ENCODE results near the gene OGT. TPM values are rescaled to one million over a fixed set of nuclear protein-coding genes. Genes with fewer than 3 reads are reported as not detected.
"Not testable (repeated sequence)": the region's sequence is repeated elsewhere in the genome, so short reads cannot be mapped to it uniquely, and the experiment has no call there.

OGT gene
- total and polyA plus RNA-seq, 2 experiments from 2014 or later, result 36.8 to 120 TPM

DNA sequence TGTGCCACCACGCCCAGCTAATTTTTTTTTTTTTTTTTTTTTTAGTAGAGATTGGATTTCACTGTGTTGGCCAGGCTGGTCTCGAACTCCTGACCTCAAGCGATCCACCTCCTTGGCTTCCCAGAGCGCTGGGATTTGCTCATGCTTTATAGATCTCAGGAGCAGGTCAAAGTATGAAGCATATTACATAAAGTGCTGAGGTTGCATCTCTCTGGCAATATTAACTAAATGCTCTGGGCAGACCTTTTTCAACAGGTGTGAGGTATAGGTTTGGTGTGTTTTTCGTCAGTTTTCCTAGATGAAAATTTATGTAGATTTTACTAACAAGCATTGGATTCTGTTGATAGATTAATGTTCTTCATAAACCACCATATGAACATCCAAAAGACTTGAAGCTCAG lies 26.0 kb downstream of the OGT start:
- WGBS (ENCODE audit: low lambda C conversion rate, missing lambda C conversion rate), result 59% methylated on average over 5 of the region's 5 CpGs
- DNase-seq (ENCODE audit: low spot score), result no peak
- no peaks in the 10 kb centered on the region for H3K4me1 ChIP-seq (ENCODE audit: insufficient read depth)
- no peaks in the 10 kb centered on the region for H3K27me3 ChIP-seq
- H3K27ac ChIP-seq, result no peak overlapping the region
- no peak overlapping the region for H3K4me3 ChIP-seq
- H3K9me3 ChIP-seq (ENCODE audit: low read depth), result no peaks in the 10 kb centered on the region
- no peak overlapping the region for H2AFZ ChIP-seq
- H3K79me2 ChIP-seq, result peaks cover 4% of the 10 kb centered on the region
- TF ChIP-seq EZH2 (IDR thresholded peaks at IDR 0.05; ENCODE audit: borderline replicate concordance) (no peak), EZH2phosphoT487 (IDR thresholded peaks at IDR 0.05; ENCODE audit: low read depth, severe bottlenecking, unreplicated experiment) (no peak)
- TF ChIP-seq, protein P1, sequence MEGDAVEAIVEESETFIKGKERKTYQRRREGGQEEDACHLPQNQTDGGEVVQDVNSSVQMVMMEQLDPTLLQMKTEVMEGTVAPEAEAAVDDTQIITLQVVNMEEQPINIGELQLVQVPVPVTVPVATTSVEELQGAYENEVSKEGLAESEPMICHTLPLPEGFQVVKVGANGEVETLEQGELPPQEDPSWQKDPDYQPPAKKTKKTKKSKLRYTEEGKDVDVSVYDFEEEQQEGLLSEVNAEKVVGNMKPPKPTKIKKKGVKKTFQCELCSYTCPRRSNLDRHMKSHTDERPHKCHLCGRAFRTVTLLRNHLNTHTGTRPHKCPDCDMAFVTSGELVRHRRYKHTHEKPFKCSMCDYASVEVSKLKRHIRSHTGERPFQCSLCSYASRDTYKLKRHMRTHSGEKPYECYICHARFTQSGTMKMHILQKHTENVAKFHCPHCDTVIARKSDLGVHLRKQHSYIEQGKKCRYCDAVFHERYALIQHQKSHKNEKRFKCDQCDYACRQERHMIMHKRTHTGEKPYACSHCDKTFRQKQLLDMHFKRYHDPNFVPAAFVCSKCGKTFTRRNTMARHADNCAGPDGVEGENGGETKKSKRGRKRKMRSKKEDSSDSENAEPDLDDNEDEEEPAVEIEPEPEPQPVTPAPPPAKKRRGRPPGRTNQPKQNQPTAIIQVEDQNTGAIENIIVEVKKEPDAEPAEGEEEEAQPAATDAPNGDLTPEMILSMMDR (IDR thresholded peaks at IDR 0.05; ENCODE audit: poor library complexity), result no peak
- H3K4me2 ChIP-seq, result no peak overlapping the region
- no peaks in the 10 kb centered on the region for H3K9me2 ChIP-seq (replicated peaks; ENCODE audit: insufficient read depth)
- H4K20me1 ChIP-seq (ENCODE audit: insufficient read depth, poor library complexity, severe bottlenecking), result peaks cover 3% of the 10 kb centered on the region
- H3K36me3 ChIP-seq (replicated peaks; ENCODE audit: insufficient read depth, low read depth), result peaks cover 4% of the 10 kb centered on the region

GRCh38 chrX:71559773-71560172 lies 26.9 kb downstream of the OGT start:
- not testable (repeated sequence) for H3K4me1 ChIP-seq (ENCODE audit: insufficient read depth); H3K27ac ChIP-seq; H3K36me3 ChIP-seq (replicated peaks; ENCODE audit: insufficient read depth, low read depth); H3K4me3 ChIP-seq; H3K27me3 ChIP-seq; DNase-seq (ENCODE audit: low spot score); H3K4me2 ChIP-seq; H3K9me3 ChIP-seq (ENCODE audit: low read depth); H2AFZ ChIP-seq; H3K79me2 ChIP-seq; H4K20me1 ChIP-seq (ENCODE audit: insufficient read depth, poor library complexity, severe bottlenecking); H3K9me2 ChIP-seq (replicated peaks; ENCODE audit: insufficient read depth)
- WGBS (ENCODE audit: low lambda C conversion rate, missing lambda C conversion rate), result 74% methylated on average over 6 of the region's 6 CpGs

GRCh38 chrX:71563921-71564320 lies 31.0 kb downstream of the OGT start:
- no peaks in the 10 kb centered on the region for H3K79me2 ChIP-seq
- H3K9me3 ChIP-seq (ENCODE audit: low read depth), result no peaks in the 10 kb centered on the region
- WGBS (ENCODE audit: low lambda C conversion rate, missing lambda C conversion rate), result 65% methylated on average over 1 of the region's 1 CpG
- no peak overlapping the region for H3K4me3 ChIP-seq
- peaks cover 4% of the 10 kb centered on the region for H3K36me3 ChIP-seq (replicated peaks; ENCODE audit: insufficient read depth, low read depth)
- DNase-seq (ENCODE audit: low spot score), result no peak
- H3K4me1 ChIP-seq (ENCODE audit: insufficient read depth), result no peaks in the 10 kb centered on the region
- H3K27me3 ChIP-seq, result no peaks in the 10 kb centered on the region
- no peaks in the 10 kb centered on the region for H3K9me2 ChIP-seq (replicated peaks; ENCODE audit: insufficient read depth)
- no peak overlapping the region for H2AFZ ChIP-seq
- no peak overlapping the region for H3K27ac ChIP-seq
- TF ChIP-seq, protein P1 (IDR thresholded peaks at IDR 0.05; ENCODE audit: poor library complexity), result no peak
- no peak for TF ChIP-seq EZH2 (IDR thresholded peaks at IDR 0.05; ENCODE audit: borderline replicate concordance)
- no peak for TF ChIP-seq EZH2phosphoT487 (IDR thresholded peaks at IDR 0.05; ENCODE audit: low read depth, severe bottlenecking, unreplicated experiment)
- no peaks in the 10 kb centered on the region for H4K20me1 ChIP-seq (ENCODE audit: insufficient read depth, poor library complexity, severe bottlenecking)
- no peak overlapping the region for H3K4me2 ChIP-seq

GRCh38 chrX:71565474-71566041 lies 32.7 kb downstream of the OGT start:
- Histone ChIP-seq H3K4me3 (no peak overlapping the region), H3K27me3 (no peaks in the 10 kb centered on the region), H3K27ac (no peak overlapping the region), H3K9me2 (replicated peaks; ENCODE audit: insufficient read depth) (no peaks in the 10 kb centered on the region), H3K4me1 (ENCODE audit: insufficient read depth) (no peaks in the 10 kb centered on the region), H3K36me3 (replicated peaks; ENCODE audit: insufficient read depth, low read depth) (peaks cover 4% of the 10 kb centered on the region), H3K4me2 (no peak overlapping the region), H3K79me2 (no peaks in the 10 kb centered on the region), H3K9me3 (ENCODE audit: low read depth) (no peaks in the 10 kb centered on the region), H2AFZ (no peak overlapping the region), H4K20me1 (ENCODE audit: insufficient read depth, poor library complexity, severe bottlenecking) (no peaks in the 10 kb centered on the region)
- WGBS (ENCODE audit: low lambda C conversion rate, missing lambda C conversion rate), result 82% methylated on average over 9 of the region's 9 CpGs
- DNase-seq (ENCODE audit: low spot score), result no peak
- TF ChIP-seq EZH2 (IDR thresholded peaks at IDR 0.05; ENCODE audit: borderline replicate concordance), result no peak
- TF ChIP-seq EZH2phosphoT487 (IDR thresholded peaks at IDR 0.05; ENCODE audit: low read depth, severe bottlenecking, unreplicated experiment), result no peak
- TF ChIP-seq, protein P1 (IDR thresholded peaks at IDR 0.05; ENCODE audit: poor library complexity), result no peak

- 90% methylated on average over 8 of the region's 8 CpGs for WGBS (ENCODE audit: low lambda C conversion rate, missing lambda C conversion rate)
- H3K9me3 ChIP-seq (ENCODE audit: low read depth); H2AFZ ChIP-seq; H3K79me2 ChIP-seq; H3K36me3 ChIP-seq (replicated peaks; ENCODE audit: insufficient read depth, low read depth); DNase-seq (ENCODE audit: low spot score); H3K4me1 ChIP-seq (ENCODE audit: insufficient read depth); H3K4me3 ChIP-seq; H3K27ac ChIP-seq; H3K9me2 ChIP-seq (replicated peaks; ENCODE audit: insufficient read depth); H4K20me1 ChIP-seq (ENCODE audit: insufficient read depth, poor library complexity, severe bottlenecking); H3K27me3 ChIP-seq; H3K4me2 ChIP-seq: not testable (repeated sequence)
Observed at GRCh38 chrX:71571390-71571789, 38.5 kb downstream of the OGT start.
